ENCODE data around the gene OR2T34. TPM values are rescaled to one million over a fixed set of nuclear protein-coding genes. Genes with fewer than 3 reads are reported as not detected.

OR2T34 gene
- total RNA-seq, 1 experiment from 2014 or later = not detected

DNA sequence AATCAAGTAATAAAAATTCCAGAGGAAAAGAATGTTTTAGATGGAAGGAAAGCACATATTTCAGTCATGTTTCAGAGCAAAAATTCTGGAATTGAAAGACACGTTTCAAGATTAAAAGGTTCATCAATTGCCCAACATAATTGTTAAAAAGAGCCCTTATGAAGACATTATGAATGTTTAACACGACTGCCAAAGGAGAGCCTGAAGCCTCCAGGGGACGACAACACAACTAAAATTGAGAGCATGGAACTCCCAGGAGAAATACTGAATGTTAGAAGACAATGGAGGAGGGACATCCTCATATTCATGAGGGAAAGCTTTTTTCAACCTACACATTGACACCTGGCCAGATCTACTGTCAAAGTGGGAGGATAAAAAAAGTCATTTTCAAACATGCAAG is 44.3 kb upstream of the OR2T34 start:
- Histone ChIP-seq H3K9ac (ENCODE audit: low read length) (no peak overlapping the region), H2AFZ (ENCODE audit: low read length) (peak overlapping the region; percentile 17; the same call in 1 of the 2 replicates), H3K4me3 (ENCODE audit: low read length) (no peak overlapping the region), H3K9me2 (replicated peaks; ENCODE audit: low read length) (no peaks in the 10 kb centered on the region), H4K20me1 (ENCODE audit: low read length) (no peaks in the 10 kb centered on the region), H3K27ac (ENCODE audit: low read length) (no peak overlapping the region), H3K27me3 (ENCODE audit: low read length) (no peaks in the 10 kb centered on the region), H3K4me2 (ENCODE audit: low read length) (no peak overlapping the region), H3K79me2 (ENCODE audit: low read length) (no peaks in the 10 kb centered on the region), H3K36me3 (ENCODE audit: low read depth, low read length) (no peaks in the 10 kb centered on the region), H3K4me1 (ENCODE audit: insufficient read depth, low read length) (no peaks in the 10 kb centered on the region), H3F3A (ENCODE audit: low read length, unreplicated experiment) (no peaks in the 10 kb centered on the region), H3K9me3 (ENCODE audit: low read length) (no peaks in the 10 kb centered on the region)
- no peak for TF ChIP-seq EZH2phosphoT487 (IDR thresholded peaks at IDR 0.05; ENCODE audit: borderline replicate concordance, low read length)
- no peak for TF ChIP-seq EZH2 (IDR thresholded peaks at IDR 0.05; ENCODE audit: low read length, unreplicated experiment)
- TF ChIP-seq, protein P1, sequence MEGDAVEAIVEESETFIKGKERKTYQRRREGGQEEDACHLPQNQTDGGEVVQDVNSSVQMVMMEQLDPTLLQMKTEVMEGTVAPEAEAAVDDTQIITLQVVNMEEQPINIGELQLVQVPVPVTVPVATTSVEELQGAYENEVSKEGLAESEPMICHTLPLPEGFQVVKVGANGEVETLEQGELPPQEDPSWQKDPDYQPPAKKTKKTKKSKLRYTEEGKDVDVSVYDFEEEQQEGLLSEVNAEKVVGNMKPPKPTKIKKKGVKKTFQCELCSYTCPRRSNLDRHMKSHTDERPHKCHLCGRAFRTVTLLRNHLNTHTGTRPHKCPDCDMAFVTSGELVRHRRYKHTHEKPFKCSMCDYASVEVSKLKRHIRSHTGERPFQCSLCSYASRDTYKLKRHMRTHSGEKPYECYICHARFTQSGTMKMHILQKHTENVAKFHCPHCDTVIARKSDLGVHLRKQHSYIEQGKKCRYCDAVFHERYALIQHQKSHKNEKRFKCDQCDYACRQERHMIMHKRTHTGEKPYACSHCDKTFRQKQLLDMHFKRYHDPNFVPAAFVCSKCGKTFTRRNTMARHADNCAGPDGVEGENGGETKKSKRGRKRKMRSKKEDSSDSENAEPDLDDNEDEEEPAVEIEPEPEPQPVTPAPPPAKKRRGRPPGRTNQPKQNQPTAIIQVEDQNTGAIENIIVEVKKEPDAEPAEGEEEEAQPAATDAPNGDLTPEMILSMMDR (conservative IDR thresholded peaks at IDR 0.05; ENCODE audit: low read depth, low read length) = peak; percentile 96
- CTCF ChIA-PET = no interaction called here
- POLR2A ChIA-PET (ENCODE audit: unreplicated experiment) = no interaction called here
- peak; percentile 81 for DNase-seq
- ATAC-seq = peak; percentile 86
- no TSS peak for BruUV-seq (replicated peaks)
- intact Hi-C loops (cut with micrococcal nuclease) = loop anchor here (5.0 to 10.0 kb wide), 2 partner anchors 374 to 682 kb away; no protein-coding TSS in a partner anchor

DNA sequence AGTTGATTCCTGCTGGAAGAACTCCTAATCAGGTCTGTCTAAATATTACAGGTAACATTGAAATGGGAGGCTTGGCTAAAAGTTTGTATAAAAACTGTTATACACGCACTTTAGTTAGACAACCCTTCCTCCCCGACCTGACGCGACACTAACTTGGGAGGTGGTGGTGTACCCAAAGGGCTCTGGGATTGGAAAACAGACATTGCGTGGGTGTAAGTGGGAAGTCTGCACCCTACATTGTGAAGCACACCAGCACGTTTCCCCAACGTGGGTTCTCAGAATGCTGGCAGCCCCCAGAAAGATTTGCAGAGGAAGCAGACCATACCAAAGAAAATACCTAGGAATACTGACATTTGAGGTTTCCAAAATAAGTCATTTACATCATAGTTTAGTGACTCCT is 43.6 kb upstream of the OR2T34 start:
- no peak overlapping the region for H3K4me2 ChIP-seq (ENCODE audit: low read length)
- DNase-seq (no peak), ATAC-seq (no peak)
- no TSS peak for BruUV-seq (replicated peaks)
- no peaks in the 10 kb centered on the region for H3K4me1 ChIP-seq (ENCODE audit: insufficient read depth, low read length)
- no peak overlapping the region for H3K9ac ChIP-seq (ENCODE audit: low read length)
- no peaks in the 10 kb centered on the region for H3F3A ChIP-seq (ENCODE audit: low read length, unreplicated experiment)
- H3K9me3 ChIP-seq (ENCODE audit: low read length) = no peaks in the 10 kb centered on the region
- no peak overlapping the region for H2AFZ ChIP-seq (ENCODE audit: low read length)
- intact Hi-C loops (cut with micrococcal nuclease) = loop anchor here (5.0 to 10.0 kb wide), 2 partner anchors 373 to 681 kb away; no protein-coding TSS in a partner anchor
- TF ChIP-seq EZH2 (IDR thresholded peaks at IDR 0.05; ENCODE audit: low read length, unreplicated experiment) (no peak), EZH2phosphoT487 (IDR thresholded peaks at IDR 0.05; ENCODE audit: borderline replicate concordance, low read length) (no peak)
- TF ChIP-seq, protein P1 (conservative IDR thresholded peaks at IDR 0.05; ENCODE audit: low read depth, low read length) = no peak
- ChIA-PET POLR2A (ENCODE audit: unreplicated experiment) (no interaction called here), CTCF (no interaction called here)
- H3K79me2 ChIP-seq (ENCODE audit: low read length) = no peaks in the 10 kb centered on the region
- no peaks in the 10 kb centered on the region for H3K27me3 ChIP-seq (ENCODE audit: low read length)
- no peak overlapping the region for H3K27ac ChIP-seq (ENCODE audit: low read length)
- H3K36me3 ChIP-seq (ENCODE audit: low read depth, low read length) = no peaks in the 10 kb centered on the region
- H3K9me2 ChIP-seq (replicated peaks; ENCODE audit: low read length) = no peaks in the 10 kb centered on the region
- no peak overlapping the region for H3K4me3 ChIP-seq (ENCODE audit: low read length)
- H4K20me1 ChIP-seq (ENCODE audit: low read length) = no peaks in the 10 kb centered on the region

DNA sequence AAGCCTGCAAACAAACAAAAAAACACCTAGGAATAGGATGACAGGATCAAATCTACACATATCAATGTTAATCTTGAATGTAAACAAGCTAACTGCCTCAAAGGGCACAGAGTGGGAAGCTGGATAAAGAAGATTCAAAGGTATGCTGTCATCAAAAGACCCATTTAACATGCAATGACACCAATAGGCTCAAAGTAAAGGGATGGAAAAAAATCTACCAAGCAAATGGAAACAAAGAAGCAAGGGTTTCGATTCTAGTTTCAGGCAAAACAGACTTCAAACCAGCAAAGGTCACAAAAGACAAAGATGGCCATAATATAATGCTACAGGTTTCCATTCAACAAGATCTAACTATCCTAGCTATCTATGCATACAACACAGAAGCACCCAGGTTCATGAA is 39.2 kb upstream of the OR2T34 start:
- BruUV-seq (replicated peaks) = no TSS peak
- no peaks in the 10 kb centered on the region for H3F3A ChIP-seq (ENCODE audit: low read length, unreplicated experiment)
- TF ChIP-seq, protein P1 (conservative IDR thresholded peaks at IDR 0.05; ENCODE audit: low read depth, low read length) = no peak
- no peak for TF ChIP-seq EZH2 (IDR thresholded peaks at IDR 0.05; ENCODE audit: low read length, unreplicated experiment)
- no peak for TF ChIP-seq EZH2phosphoT487 (IDR thresholded peaks at IDR 0.05; ENCODE audit: borderline replicate concordance, low read length)
- ChIA-PET CTCF (no interaction called here), POLR2A (ENCODE audit: unreplicated experiment) (no interaction called here)
- H3K9me2 ChIP-seq (replicated peaks; ENCODE audit: low read length) = no peaks in the 10 kb centered on the region
- DNase-seq (no peak), ATAC-seq (no peak)
- H4K20me1 ChIP-seq (ENCODE audit: low read length) = no peaks in the 10 kb centered on the region
- no peaks in the 10 kb centered on the region for H3K79me2 ChIP-seq (ENCODE audit: low read length)
- H3K4me1 ChIP-seq (ENCODE audit: insufficient read depth, low read length) = no peaks in the 10 kb centered on the region
- peaks cover 16% of the 10 kb centered on the region for H3K27me3 ChIP-seq (ENCODE audit: low read length)
- H3K9me3 ChIP-seq (ENCODE audit: low read length) = no peaks in the 10 kb centered on the region
- H3K27ac ChIP-seq (ENCODE audit: low read length) = no peak overlapping the region
- no peaks in the 10 kb centered on the region for H3K36me3 ChIP-seq (ENCODE audit: low read depth, low read length)
- H2AFZ ChIP-seq (ENCODE audit: low read length) = no peak overlapping the region
- intact Hi-C loops (cut with micrococcal nuclease) = loop anchor here (10.0 kb wide), 1 partner anchor 369 kb away; no protein-coding TSS in a partner anchor
- no peak overlapping the region for H3K4me2 ChIP-seq (ENCODE audit: low read length)
- H3K4me3 ChIP-seq (ENCODE audit: low read length) = no peak overlapping the region
- no peak overlapping the region for H3K9ac ChIP-seq (ENCODE audit: low read length)

Data from PC-3 (cell line).